Measurements from ENCODE around the gene ZYG11A.

- no peak for TF ChIP-seq REPIN1 (tag by site-specific recombination; IDR thresholded peaks at IDR 0.05; ENCODE audit: low read depth)
- no peak for TF ChIP-seq CTCF (tag by site-specific recombination; IDR thresholded peaks at IDR 0.05)
- no peak for TF ChIP-seq REST (tag by site-specific recombination; IDR thresholded peaks at IDR 0.05)
- TF ChIP-seq ZNF366 (tag by site-specific recombination; conservative IDR thresholded peaks at IDR 0.05), result no peak
- TF ChIP-seq YY2 (tag by site-specific recombination; IDR thresholded peaks at IDR 0.05), result no peak
- no peak for TF ChIP-seq BCL11A (tag by site-specific recombination; IDR thresholded peaks at IDR 0.05; ENCODE audit: low read depth)
- no peak for TF ChIP-seq ZEB2 (tag by site-specific recombination; IDR thresholded peaks at IDR 0.05)
- no peak for TF ChIP-seq ZBTB26 (tag by site-specific recombination; optimal IDR thresholded peaks at IDR 0.05)
- no peak for TF ChIP-seq ZBTB21 (tag by site-specific recombination; IDR thresholded peaks at IDR 0.05)
- TF ChIP-seq ZNF521 (tag by site-specific recombination; IDR thresholded peaks at IDR 0.05), result no peak
- no peak for TF ChIP-seq ZNF24 (tag by site-specific recombination; IDR thresholded peaks at IDR 0.05)
- no peak for TF ChIP-seq YY1 (tag by site-specific recombination; IDR thresholded peaks at IDR 0.05)
- no peak for TF ChIP-seq ZNF169 (tag by site-specific recombination; IDR thresholded peaks at IDR 0.05)
- TF ChIP-seq ZNF664 (tag by site-specific recombination; IDR thresholded peaks at IDR 0.05), result no peak
Measured at GRCh38 chr1:52907068-52907811, 64.7 kb downstream of the ZYG11A start.
